ENCODE measurements around the gene AIP.
"Not testable (repeated sequence)": the region's sequence is repeated elsewhere in the genome, so short reads cannot be mapped to it uniquely, and the experiment has no call there.

Gene AIP

DNA sequence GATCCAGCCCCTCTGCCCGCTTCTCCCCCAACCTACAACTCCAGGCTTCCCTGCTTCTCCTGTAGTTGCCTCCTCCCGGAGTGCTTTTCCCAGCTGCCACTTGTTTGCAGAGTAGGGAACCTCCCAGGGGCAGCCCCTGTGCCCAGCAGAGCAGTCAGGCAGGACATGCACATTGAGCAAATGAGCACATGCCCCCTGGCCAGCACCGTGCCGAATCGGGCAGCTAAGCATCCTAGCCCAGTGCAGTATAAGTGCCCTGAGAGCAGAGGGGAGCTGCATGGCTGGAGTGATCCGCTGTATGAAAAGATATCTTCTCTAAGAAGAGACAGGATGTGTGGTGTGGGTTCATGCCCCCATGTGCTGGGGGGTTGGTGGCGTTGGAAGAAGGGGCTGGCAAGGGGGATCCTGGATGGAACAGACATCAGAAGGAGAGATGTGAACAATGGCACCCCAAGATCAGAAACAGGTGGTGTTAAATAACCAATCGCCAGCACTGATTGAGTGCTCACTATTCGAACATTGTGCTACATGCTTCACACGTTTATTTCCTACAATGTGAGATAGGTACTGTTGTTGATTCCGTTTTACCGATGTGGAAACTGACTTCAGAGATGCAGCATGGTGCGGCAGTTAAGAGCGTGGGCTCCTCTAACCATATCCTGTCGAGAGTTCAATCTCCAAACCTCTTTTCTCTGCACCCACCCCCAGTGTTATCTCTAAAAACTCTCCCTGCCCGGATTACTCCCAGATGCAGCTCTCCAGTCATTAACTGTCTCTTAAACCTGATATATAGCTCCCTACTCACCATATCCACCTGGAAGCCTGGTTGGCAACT is 1.2 kb downstream of the AIP start:
- no peak for DNase-seq (ENCODE audit: low read depth)
- TF ChIP-seq, protein P1, sequence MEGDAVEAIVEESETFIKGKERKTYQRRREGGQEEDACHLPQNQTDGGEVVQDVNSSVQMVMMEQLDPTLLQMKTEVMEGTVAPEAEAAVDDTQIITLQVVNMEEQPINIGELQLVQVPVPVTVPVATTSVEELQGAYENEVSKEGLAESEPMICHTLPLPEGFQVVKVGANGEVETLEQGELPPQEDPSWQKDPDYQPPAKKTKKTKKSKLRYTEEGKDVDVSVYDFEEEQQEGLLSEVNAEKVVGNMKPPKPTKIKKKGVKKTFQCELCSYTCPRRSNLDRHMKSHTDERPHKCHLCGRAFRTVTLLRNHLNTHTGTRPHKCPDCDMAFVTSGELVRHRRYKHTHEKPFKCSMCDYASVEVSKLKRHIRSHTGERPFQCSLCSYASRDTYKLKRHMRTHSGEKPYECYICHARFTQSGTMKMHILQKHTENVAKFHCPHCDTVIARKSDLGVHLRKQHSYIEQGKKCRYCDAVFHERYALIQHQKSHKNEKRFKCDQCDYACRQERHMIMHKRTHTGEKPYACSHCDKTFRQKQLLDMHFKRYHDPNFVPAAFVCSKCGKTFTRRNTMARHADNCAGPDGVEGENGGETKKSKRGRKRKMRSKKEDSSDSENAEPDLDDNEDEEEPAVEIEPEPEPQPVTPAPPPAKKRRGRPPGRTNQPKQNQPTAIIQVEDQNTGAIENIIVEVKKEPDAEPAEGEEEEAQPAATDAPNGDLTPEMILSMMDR (IDR thresholded peaks at IDR 0.05; ENCODE audit: low read depth, low read length, missing control alignments): no peak
- in situ Hi-C loops (cut with HindIII; ENCODE audit: low sequenced_read_pairs): no loop called here
- peak overlapping the region; percentile 49 for H3K4me3 ChIP-seq (ENCODE audit: low read depth, low read length)

DNA sequence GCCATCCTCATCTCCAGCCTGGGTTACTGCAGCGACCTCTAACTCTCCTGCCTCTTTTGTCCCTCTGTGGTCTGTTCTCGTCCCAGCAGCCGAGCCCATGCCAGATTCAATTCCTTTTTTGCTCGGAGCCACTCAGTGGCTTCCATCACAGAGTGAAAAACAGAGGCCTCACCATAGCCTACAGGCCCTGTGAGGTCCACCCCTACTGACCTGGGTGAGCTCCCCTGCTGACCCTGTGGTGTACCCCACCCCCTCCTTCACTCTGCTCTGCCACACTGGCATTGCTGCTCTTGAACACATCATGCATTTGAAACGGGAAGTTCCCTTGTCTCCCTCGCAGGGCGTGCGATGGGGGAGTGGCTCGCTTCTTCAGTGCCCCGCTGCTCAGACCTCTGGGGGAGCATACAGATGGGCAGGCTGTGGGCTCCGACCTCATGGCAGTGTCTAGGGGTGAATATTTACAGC is 2.1 kb downstream of the AIP start:
- H3K4me3 ChIP-seq (ENCODE audit: low read depth, low read length): no peak overlapping the region
- TF ChIP-seq, protein P1 (IDR thresholded peaks at IDR 0.05; ENCODE audit: low read depth, low read length, missing control alignments): no peak
- in situ Hi-C loops (cut with HindIII; ENCODE audit: low sequenced_read_pairs): no loop called here
- no peak for DNase-seq (ENCODE audit: low read depth)

- H3K4me3 ChIP-seq (ENCODE audit: low read depth, low read length); DNase-seq (ENCODE audit: low read depth); in situ Hi-C loops (cut with HindIII; ENCODE audit: low sequenced_read_pairs): not testable (repeated sequence)
These were observed 3.1 kb downstream of the AIP start for GRCh38 chr11:67485873-67486361.

DNA sequence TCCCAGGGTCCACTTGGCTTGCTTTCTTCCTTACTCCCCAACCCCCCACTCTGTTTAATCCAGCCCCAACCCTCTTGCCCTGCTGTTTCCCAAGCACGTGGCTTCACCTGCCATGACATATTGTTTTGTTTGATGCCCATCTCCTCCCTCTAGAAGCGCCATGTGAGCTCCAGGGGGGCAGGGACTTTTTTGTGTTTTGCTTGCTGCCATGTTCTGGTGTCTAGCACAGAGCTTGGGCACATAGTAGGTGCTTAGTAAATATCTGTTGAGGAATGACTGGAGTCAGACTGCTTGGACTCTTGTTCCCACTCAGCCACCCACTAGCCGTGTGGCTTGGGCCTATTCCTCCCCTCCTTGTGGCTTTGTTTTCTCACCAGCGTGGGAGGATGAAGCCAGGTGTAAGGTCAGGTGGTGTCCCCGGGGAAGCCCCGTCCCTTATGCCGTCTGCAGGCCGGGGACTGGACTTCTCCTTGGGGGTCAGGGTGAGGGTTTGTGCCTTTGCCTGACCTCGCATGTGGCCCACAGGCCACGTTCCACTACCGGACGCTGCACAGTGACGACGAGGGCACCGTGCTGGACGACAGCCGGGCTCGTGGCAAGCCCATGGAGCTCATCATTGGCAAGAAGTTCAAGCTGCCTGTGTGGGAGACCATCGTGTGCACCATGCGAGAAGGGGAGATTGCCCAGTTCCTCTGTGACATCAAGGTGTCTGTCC is 3.8 kb downstream of the AIP start:
- no peak for DNase-seq (ENCODE audit: low read depth)
- in situ Hi-C loops (cut with HindIII; ENCODE audit: low sequenced_read_pairs): no loop called here
- no peak overlapping the region for H3K4me3 ChIP-seq (ENCODE audit: low read depth, low read length)
- TF ChIP-seq, protein P1 (IDR thresholded peaks at IDR 0.05; ENCODE audit: low read depth, low read length, missing control alignments): no peak

DNA sequence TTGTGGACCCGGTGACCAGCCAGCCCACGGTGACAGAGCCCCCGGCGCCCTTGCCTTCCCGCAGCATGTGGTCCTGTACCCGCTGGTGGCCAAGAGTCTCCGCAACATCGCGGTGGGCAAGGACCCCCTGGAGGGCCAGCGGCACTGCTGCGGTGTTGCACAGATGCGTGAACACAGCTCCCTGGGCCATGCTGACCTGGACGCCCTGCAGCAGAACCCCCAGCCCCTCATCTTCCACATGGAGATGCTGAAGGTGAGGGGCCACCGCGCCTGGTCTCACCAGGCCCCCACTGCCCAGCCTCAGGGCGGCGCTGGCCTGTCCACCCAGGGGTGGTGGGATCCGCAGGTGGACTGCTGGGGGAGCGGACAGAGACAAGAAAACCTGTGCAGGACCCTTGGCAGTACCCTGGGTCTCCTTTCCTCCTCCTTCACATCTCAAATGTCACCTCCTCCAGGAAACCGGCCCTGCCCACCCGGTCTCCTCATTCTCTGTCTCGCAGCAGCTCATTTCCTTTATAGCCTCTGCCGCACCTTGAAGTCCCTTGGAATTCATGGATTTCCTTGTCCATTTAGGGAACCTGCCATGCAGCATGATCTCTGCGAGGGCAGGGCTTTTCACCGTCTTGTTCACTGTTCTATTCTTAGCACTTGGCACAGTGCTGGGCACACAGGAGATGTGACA is 6.5 kb downstream of the AIP start:
- in situ Hi-C loops (cut with HindIII; ENCODE audit: low sequenced_read_pairs): no loop called here
- TF ChIP-seq, protein P1 (IDR thresholded peaks at IDR 0.05; ENCODE audit: low read depth, low read length, missing control alignments): no peak
- H3K4me3 ChIP-seq (ENCODE audit: low read depth, low read length): no peak overlapping the region
- no peak for DNase-seq (ENCODE audit: low read depth)

DNA sequence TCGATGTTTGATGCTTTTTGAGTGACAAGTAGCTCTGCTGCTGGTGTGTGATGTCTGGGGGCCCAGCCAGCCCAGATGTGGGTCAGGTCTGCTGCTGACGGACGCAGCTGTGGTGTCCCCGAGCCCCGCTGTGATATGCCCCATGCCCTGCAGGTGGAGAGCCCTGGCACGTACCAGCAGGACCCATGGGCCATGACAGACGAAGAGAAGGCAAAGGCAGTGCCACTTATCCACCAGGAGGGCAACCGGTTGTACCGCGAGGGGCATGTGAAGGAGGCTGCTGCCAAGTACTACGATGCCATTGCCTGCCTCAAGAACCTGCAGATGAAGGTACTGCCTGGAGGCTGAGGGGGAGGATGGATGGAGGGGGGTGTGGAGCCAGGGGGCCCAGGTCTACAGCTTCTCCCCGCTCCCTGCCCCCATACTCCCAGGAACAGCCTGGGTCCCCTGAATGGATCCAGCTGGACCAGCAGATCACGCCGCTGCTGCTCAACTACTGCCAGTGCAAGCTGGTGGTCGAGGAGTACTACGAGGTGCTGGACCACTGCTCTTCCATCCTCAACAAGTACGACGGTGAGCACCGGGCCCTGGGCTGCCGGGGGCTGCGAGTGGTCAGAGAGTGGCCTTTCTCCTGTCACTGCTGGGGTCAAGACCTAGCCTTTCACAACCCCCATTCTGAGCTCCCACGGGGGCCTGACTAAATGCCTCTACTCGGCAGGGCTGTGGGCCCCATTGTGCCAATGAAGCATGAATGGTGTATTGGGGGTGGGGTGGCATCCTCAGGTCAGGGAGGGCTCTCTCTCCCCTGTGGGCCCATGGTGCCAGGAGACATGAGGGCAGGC is 7.3 kb downstream of the AIP start:
- DNase-seq (ENCODE audit: low read depth): no peak
- H3K4me3 ChIP-seq (ENCODE audit: low read depth, low read length): no peak overlapping the region
- TF ChIP-seq, protein P1 (IDR thresholded peaks at IDR 0.05; ENCODE audit: low read depth, low read length, missing control alignments): no peak
- in situ Hi-C loops (cut with HindIII; ENCODE audit: low sequenced_read_pairs): no loop called here

Data from astrocyte of the cerebellum (primary cell).